ENCODE data around the gene C11orf65.

C11orf65 gene

GRCh38 chr11:108341654-108342053, 125.7 kb downstream of the C11orf65 start:
- TF ChIP-seq SUZ12 (IDR thresholded peaks at IDR 0.05; ENCODE audit: extremely low read depth, insufficient read depth, insufficient read length), result no peak
- TF ChIP-seq YY1 (IDR thresholded peaks at IDR 0.05; ENCODE audit: insufficient read depth, insufficient read length), result no peak
- TF ChIP-seq ZNF274 (IDR thresholded peaks at IDR 0.05; ENCODE audit: low read depth, low read length), result no peak
- no peak overlapping the region for H3K9ac ChIP-seq (ENCODE audit: insufficient read length, low read depth)
- no peaks in the 10 kb centered on the region for H3K9me3 ChIP-seq (ENCODE audit: insufficient read depth, low read length)
- peaks cover 5% of the 10 kb centered on the region for H3K36me3 ChIP-seq (ENCODE audit: insufficient read depth, insufficient read length, low read length)
- H3K27me3 ChIP-seq (ENCODE audit: insufficient read depth, insufficient read length), result no peaks in the 10 kb centered on the region
- no peak for DNase-seq (ENCODE audit: low read depth, low spot score)
- H3K4me1 ChIP-seq (ENCODE audit: insufficient read depth, insufficient read length), result no peaks in the 10 kb centered on the region
- no peak overlapping the region for H3K4me3 ChIP-seq (ENCODE audit: insufficient read length, low read depth)

DNA sequence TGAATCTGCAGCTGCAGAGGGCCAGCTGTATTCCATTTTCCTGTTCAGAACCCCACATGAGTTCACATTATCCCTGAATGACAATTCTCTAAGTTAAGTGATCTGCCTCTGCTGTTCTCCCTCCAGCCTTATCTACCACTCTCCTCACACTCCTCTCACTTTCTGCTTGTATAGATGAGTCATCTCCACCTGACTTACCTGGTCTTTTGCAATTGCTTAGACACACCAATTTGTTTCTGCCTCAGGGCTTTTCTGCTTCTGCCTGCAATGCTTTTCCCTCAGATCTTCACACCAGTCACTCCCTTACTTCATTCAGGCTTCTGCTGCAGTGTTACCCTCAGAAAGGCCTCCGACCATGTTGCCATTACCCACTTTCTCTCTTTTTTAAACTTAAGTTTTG, 126.4 kb downstream of the C11orf65 start:
- Histone ChIP-seq H3K27me3 (ENCODE audit: insufficient read depth, insufficient read length) (no peaks in the 10 kb centered on the region), H3K4me1 (ENCODE audit: insufficient read depth, insufficient read length) (no peaks in the 10 kb centered on the region)

DNA sequence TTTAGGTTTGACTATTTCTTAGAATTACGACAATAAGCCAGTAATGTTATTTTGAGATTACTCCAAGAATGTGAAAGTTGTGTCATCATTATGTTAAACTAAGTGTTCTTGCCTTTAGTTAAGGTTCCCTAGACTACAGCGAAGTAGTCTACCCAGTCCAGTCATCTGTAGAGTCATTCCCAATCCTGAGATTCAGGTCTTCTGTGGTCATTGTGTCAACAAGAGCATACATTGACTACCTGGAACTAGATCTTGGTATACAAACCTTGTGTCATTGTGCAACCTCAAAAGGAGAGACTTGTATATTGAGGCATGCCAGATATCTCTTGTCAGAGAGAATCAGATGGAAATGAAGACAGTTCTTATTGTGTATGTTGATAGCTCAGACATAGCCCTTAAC, 128.6 kb downstream of the C11orf65 start:
- Histone ChIP-seq H3K9me3 (ENCODE audit: insufficient read depth, low read length) (no peaks in the 10 kb centered on the region), H3K36me3 (ENCODE audit: insufficient read depth, insufficient read length, low read length) (peaks cover 17% of the 10 kb centered on the region), H3K27me3 (ENCODE audit: insufficient read depth, insufficient read length) (no peaks in the 10 kb centered on the region), H3K9ac (ENCODE audit: insufficient read length, low read depth) (no peak overlapping the region), H3K4me3 (ENCODE audit: insufficient read length, low read depth) (no peak overlapping the region), H3K4me1 (ENCODE audit: insufficient read depth, insufficient read length) (no peaks in the 10 kb centered on the region)
- TF ChIP-seq ZNF274 (IDR thresholded peaks at IDR 0.05; ENCODE audit: low read depth, low read length) (no peak), SUZ12 (IDR thresholded peaks at IDR 0.05; ENCODE audit: extremely low read depth, insufficient read depth, insufficient read length) (no peak), YY1 (IDR thresholded peaks at IDR 0.05; ENCODE audit: insufficient read depth, insufficient read length) (no peak)
- DNase-seq (ENCODE audit: low read depth, low spot score), result no peak

More for the DNA sequence above, 126.4 kb downstream of the C11orf65 start:
- no peaks in the 10 kb centered on the region for H3K9me3 ChIP-seq (ENCODE audit: insufficient read depth, low read length)
- peak; percentile 8 for DNase-seq (ENCODE audit: low read depth, low spot score)
- H3K9ac ChIP-seq (ENCODE audit: insufficient read length, low read depth), result no peak overlapping the region
- no peak overlapping the region for H3K4me3 ChIP-seq (ENCODE audit: insufficient read length, low read depth)
- H3K36me3 ChIP-seq (ENCODE audit: insufficient read depth, insufficient read length, low read length), result peaks cover 11% of the 10 kb centered on the region
- TF ChIP-seq YY1 (IDR thresholded peaks at IDR 0.05; ENCODE audit: insufficient read depth, insufficient read length) (no peak), ZNF274 (IDR thresholded peaks at IDR 0.05; ENCODE audit: low read depth, low read length) (no peak), SUZ12 (IDR thresholded peaks at IDR 0.05; ENCODE audit: extremely low read depth, insufficient read depth, insufficient read length) (no peak)

DNA sequence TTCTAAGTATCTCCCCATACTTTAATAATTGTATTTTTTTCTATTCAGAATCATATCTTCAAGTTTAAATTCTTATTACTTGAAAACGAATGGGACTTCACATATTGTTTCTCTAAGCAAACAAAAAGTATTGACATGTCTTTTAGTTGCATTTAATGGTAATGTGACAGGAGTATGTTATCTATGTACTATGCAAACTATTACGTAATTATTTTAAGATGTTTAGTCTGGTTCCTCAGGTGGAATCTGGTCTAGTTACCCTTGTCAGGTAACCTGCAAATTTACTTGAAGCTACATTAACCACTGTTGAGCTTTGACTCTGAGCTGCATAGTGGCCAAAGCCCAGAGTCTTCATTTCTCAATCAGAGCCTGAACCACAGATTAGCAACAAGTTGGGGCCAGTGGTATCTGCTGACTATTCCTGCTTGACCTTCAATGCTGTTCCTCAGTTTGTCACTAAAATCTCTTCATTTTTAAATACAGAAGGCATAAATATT, 133.9 kb downstream of the C11orf65 start:
- H3K9me3 ChIP-seq (ENCODE audit: insufficient read depth, low read length), result no peaks in the 10 kb centered on the region
- DNase-seq (ENCODE audit: low read depth, low spot score), result no peak
- no peaks in the 10 kb centered on the region for H3K27me3 ChIP-seq (ENCODE audit: insufficient read depth, insufficient read length)
- H3K36me3 ChIP-seq (ENCODE audit: insufficient read depth, insufficient read length, low read length), result peaks cover 37% of the 10 kb centered on the region
- TF ChIP-seq ZNF274 (IDR thresholded peaks at IDR 0.05; ENCODE audit: low read depth, low read length) (no peak), YY1 (IDR thresholded peaks at IDR 0.05; ENCODE audit: insufficient read depth, insufficient read length) (no peak), SUZ12 (IDR thresholded peaks at IDR 0.05; ENCODE audit: extremely low read depth, insufficient read depth, insufficient read length) (no peak)
- H3K4me1 ChIP-seq (ENCODE audit: insufficient read depth, insufficient read length), result no peaks in the 10 kb centered on the region
- no peak overlapping the region for H3K4me3 ChIP-seq (ENCODE audit: insufficient read length, low read depth)
- H3K9ac ChIP-seq (ENCODE audit: insufficient read length, low read depth), result no peak overlapping the region
